OCI-M1 (cell line): ENCODE results near the gene EXOC7.
"Not testable (repeated sequence)": the region's sequence is repeated elsewhere in the genome, so short reads cannot be mapped to it uniquely, and the experiment has no call there.

ENCODE experiments used
- DNase-seq: peaks from one replicate; lab custom pipeline; 2025; lab: John Stamatoyannopoulos, UW

Gene EXOC7

DNA sequence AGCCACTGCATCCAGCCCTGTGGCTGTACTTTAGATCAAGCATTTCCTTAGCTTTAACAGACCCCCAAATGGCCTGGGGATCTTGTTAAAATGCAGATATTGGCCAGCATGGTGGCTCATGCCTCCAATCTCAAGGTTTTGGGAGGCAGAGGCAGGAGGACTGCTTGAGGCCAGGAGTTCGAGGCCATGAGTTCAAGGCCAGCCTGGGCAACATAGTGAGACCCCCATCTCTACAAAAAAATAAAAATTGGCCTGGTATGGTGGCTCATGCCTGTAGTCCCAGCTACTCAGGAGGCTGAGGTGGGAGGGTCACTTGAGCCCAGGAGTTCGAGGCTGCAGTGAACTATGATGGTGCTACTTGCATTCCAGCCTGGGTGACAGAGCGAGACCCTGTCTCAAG lies 60.7 kb downstream of the EXOC7 start:
- DNase-seq, result not testable (repeated sequence)

DNA sequence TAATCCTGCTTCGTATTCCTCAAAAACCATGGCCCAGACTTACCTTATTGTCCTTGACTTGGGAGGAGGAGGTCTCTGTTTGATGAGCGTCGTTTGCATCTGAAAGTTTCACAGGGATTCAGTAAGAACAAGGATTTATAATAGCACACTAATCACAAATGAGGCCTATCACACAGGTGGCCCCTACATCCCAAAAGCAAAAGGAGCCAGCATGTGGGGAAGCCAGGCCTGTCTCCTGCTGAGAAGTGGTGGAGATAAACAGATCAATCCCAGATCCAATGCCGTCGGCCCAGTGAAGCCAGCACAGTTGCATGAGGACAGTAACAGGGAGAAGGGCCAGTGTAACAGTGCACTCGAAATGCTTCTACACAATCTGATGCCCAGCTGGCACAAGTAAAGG lies 63.2 kb downstream of the EXOC7 start:
- DNase-seq, result no peak

DNA sequence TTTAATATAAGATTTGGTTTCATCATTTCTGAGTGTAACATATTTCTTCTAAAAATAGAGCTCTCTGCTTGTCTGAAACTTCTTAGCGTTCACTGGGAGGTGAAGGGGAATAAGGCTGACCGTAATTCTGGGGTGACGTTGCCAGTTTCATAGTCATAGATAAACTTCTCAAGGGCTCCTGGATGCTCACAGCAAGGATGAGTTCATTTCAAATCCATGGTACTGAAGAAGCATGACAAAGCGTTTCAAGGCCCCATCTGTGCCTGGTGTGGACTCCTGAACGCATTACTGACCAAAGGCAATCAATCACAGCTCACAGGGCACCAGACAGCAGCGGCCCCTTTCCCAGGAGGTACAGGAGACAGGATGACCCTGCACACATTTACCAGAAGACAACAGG lies 64.5 kb downstream of the EXOC7 start:
- no peak for DNase-seq

DNA sequence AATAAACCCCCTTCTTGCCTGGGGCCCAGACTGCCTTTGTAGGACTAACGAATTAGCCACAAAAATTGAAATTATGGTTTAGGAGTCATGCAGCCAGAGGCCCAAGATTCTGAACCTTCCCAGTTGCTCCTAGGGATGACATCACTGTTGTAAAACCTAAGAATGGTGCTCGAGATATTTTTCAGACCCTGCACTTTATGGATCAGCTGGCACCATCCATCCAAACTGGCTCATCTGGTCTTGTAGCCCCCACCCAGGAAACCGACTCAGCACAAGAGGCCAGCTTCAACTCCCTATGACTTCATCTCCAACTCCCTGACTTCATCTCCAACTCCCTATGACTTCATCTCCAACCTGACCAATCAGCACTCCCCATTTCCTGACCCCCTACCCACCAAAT lies 65.5 kb downstream of the EXOC7 start:
- no peak for DNase-seq

DNA sequence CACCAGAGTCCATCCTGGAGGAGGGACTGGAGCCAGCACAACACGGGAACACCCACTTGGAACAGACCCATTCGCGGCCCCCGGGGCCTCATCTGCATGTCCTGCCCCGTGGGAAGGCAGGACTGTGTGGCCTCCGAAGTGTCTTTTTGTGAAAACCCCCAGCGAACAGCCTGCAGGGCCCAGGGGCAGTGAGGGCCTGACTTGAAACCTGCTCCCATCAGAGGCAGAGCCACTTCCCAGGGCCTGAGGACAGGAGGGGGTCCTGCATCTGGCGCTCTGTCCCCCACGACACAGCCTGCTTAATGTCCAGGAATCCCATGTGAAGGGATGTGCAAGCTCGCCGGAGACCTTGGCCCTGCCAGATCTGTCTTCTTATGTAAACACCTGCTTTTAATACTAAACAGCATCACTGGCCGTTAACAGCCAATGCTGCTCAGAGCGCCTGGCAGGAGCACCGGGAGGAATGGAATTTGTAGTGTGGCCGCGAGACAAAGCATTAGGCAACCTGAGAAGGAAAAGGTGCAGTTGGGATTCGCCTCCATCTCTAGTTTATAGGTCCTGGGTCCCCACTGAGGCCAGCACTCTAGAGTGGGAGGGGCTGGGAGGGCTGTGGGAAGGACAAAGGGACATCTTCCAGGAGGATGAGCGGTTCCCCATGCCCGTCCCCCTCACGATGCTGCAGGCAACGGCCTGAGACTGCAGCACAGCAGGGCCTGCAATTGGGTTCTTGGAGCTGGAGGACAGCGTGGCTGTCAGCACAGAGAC lies 66.9 kb downstream of the EXOC7 start:
- no peak for DNase-seq

DNA sequence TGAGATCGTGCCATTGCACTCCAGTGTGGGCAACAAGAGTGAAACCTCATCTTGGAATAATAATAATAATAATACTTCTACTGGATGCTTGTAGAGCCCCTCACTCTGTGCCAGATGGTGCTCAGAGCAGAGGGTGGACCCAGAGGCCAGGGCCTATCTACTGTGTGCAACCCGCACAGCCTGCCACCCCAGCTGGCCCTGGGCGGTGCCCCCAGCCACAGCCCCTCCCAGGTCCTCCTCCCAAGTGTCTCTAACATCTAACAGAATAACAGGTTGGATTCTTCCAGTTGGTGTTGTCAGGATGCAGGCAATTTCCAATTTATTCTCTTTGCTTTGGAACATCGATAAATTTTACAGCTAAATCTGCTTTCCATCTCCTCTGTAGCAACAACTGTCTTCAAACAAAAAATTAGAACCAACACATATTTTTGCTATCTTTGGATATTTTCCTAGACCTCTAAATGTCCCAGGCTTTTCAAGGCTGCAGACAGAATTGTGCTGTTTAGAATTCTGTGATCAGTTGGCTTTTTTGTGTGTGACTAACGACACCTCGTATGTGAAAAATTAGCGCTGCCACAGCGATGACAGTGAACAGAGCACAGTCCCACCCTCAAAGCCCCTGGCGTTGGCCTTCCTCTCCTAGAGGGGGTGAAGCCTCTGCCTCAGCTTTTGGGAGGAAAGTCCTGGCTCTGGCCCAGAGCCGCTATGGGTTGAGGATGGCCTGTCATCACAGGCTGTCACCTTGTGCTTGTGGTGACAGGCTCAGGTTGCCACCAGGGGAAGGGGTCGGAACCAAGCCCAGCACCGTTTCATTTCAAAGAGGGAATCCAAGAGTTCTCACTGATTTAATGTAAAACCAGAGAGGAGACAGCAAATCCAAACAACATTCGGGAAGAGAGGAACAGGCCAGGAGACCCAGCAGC lies 68.9 kb downstream of the EXOC7 start:
- no peak for DNase-seq

DNA sequence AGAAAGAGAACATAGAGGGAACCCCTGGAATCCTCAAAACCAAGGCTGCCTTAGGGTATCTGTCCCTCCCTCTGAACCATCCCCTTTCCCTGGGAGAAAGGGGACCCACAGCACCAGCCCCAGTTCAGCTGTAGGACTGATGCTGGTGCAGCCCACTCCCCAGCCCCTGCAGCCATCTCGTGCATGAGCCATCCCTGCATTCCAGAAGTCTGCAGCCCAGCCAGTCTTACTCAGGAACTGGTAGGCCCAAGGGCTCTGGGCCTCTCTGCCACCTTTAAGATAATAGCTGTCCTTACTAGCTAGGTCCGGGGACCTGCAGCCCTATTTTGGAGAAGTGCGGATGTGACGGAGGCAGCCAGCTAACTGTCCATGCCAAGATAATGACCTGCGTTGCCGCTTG lies 70.4 kb downstream of the EXOC7 start:
- no peak for DNase-seq

DNA sequence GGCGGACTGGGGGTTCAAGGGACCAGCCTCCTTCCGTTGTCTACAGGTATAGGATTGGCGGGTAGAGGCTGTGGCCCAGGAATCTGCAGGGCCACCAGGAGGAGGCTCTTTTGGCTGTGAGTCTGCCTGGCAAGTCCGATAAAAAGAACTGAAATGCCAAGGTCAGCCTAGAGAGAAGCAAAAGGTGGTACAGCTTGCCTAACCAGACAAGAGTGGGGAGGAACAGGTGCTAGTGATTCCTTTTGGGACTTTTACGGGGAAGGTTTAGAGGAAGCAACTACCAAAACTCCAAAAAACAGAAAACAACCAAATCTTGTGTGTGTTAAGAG lies 70.8 kb downstream of the EXOC7 start:
- no peak for DNase-seq

DNA sequence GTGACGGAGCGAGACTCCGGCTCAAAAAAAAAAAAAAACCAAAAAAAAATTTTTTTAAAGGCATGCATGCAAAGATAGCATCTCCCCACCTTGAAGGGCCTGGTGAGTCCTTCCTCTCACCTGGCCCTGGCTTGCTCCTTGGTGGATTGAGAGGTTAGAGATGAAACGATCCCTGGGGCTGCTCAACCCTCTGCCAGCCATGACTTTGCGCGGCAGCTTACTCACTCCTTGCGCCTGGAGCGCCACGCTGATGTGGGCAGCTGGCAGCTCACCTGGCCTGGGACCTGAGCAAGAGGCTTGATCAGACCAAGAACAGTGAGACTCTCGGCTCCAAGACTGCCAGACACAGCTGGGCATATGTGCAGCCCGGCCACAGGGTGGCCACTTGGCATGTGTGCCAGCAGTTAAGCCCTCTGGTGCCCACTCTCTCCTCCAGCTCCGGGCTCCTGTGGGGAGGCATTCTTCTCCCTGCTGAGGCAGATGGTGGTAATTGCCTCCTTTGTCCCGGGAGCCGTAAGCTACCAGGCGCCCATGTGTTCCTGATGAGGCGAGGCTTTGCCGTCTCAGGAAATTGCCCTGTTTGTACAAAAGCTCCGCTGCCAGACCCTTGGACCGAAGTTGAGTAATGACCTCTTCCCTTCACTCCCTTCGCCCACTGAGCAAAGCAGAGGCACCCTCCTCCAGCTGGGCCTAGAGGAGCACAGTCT lies 71.4 kb downstream of the EXOC7 start:
- DNase-seq, result no peak
